GM21447 (cell line): ENCODE results near the gene FHDC1.

Experiments used
- ATAC-seq: cut with Tn5 transposase; IDR thresholded peaks from one replicate; pipeline ENCODE4 v1.9.1; 2021; ENCODE audit not compliant: unreplicated experiment

The FHDC1 gene

GRCh38 chr4:152957437-152958171, 21.5 kb downstream of the FHDC1 start:
- ATAC-seq: no peak

- ATAC-seq: no peak
Measured at GRCh38 chr4:152959080-152959479, 23.0 kb downstream of the FHDC1 start.

- ATAC-seq: no peak
Measured at GRCh38 chr4:152960082-152960481, 24.0 kb downstream of the FHDC1 start.

- ATAC-seq: no peak
Measured at GRCh38 chr4:152961014-152961772, 25.1 kb downstream of the FHDC1 start.

DNA sequence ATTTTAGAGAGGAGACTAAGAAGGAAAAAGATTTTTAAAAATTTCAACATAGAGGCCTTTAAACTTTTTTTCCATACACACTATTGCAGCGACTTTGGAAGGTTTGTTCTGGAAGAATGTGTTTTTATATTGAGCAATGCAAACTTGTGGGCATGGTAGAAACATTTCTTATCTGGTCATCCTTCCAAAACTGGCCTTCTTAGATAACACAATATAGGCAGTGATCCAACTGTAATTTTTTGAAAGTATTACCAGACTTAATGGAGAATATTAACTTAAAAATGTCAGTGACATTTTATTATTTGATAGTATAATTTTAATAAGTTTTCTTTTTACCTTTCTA, 25.6 kb downstream of the FHDC1 start:
- ATAC-seq: no peak

- ATAC-seq: no peak
Measured at GRCh38 chr4:152962150-152962549, 26.0 kb downstream of the FHDC1 start.

- ATAC-seq: no peak
Measured at GRCh38 chr4:152964335-152964734, 28.2 kb downstream of the FHDC1 start.

GRCh38 chr4:152965611-152966010, 29.5 kb downstream of the FHDC1 start:
- ATAC-seq: peak; percentile 53

GRCh38 chr4:152967907-152968306, 31.8 kb downstream of the FHDC1 start:
- no peak for ATAC-seq

- no peak for ATAC-seq
Measured at GRCh38 chr4:152968806-152969394, 32.8 kb downstream of the FHDC1 start.

GRCh38 chr4:152970102-152970820, 34.1 kb downstream of the FHDC1 start:
- ATAC-seq: no peak

GRCh38 chr4:152971053-152971452, 34.9 kb downstream of the FHDC1 start:
- no peak for ATAC-seq

DNA sequence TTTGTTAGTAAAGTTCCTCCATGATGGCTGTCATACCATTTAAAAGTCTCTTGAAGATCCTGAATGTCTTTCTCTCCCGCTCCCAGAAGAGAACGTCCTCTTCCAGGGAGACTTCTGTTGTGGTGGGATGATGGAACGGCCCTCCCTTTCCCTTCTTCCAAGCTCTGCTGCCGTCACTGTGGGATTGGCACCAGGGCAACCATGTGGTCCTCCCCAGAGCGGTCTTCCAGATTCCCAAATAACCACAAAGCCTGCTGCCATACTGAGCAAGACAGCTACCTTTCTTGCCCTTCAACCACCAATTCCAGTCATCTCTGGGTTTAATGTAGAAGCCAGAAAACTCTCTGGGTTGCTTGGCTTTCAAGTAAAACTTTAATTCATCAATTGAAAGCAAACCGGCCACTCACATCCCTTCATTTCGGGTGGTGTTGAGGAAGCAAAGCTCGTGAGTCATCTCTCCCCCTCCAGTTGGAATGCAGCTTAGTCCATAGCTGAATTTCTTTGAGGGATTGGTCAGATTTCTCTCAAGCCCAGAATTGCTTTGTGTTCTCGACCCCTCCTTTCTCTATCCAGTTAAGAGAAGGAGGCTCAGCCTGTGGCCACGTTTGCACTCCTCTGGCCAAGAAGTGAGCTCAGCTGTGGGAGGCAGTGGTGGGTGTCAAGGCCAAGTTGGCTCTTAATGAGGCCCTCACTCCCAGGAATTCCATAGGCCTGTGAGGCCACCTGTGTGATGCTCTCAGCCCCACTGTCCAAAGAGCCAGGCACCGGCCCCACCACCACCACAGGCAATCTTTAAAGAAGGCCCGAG, 36.9 kb downstream of the FHDC1 start:
- ATAC-seq: no peak

DNA sequence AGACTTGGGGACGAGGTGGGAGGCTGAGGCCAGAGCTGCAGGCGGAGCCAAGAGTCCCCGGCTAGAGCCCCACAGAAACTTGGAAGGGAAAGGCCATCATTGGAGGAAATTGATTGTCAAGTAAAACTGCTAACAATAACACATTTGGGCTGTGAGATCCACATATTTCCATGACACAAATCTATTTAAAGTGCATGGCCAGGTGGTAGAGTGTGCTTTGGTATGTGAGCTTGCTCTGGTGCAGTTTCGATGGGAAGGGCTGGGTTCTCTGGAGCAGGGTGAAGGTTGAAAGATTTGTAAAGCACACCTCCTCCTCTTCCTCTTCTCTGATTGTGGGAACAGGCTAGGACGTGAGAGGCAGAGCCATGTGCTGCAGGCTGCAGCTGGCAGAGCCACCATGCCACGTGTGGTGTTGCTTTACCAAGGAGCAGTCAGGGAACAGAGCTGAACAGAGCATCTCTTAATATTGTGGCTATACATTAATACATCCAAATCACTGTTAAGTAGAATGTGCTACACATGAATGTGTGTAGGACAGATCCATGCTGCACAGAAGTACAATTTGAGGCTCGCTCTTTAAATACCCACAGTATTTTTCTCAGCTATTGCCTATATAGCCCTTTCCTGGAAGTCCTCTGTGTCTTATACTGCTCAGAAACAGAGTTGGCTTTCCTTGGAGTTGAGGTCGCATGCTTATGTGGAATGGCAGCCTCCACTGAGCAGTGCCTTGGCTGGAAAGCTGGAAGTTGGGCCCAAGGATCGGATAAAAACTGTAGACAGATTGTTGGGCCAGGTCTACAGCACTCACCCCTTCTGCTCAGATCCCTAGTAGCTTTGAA, 37.7 kb downstream of the FHDC1 start:
- no peak for ATAC-seq

DNA sequence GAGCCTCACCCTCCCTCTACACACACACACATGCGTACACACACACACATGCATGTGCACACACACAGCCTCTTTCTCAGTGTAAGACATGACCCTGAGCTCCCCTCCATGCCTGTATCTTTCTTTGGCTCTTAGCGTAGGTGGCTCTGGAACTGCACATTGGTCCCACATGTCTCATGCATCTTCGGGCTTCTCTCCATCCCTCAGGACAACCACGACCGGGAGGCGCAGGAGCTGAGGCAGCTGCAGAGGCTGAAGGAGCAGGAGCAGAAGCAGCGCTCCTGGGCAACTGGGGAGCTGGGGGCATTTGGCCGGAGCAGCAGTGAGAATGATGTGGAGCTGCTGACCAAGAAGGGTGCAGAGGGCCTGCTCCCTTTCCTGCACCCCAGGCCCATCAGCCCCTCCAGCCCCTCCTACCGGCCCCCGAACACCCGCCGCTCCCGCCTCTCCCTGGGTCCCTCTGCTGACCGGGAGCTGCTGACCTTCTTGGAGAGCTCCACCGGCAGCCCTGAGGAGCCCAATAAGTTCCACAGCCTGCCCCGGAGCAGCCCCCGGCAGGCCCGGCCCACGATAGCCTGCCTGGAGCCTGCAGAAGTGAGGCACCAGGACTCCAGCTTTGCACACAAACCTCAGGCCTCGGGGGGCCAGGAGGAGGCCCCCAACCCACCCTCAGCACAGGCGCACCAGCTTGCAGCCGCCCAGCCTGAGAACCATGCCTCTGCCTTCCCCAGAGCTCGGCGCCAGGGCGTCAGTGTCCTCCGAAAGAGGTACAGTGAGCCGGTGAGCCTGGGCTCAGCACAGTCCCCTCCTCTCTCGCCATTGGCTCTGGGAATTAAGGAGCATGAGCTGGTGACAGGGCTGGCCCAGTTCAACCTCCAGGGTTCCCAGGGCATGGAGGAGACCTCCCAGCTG, 38.6 kb downstream of the FHDC1 start:
- no peak for ATAC-seq

DNA sequence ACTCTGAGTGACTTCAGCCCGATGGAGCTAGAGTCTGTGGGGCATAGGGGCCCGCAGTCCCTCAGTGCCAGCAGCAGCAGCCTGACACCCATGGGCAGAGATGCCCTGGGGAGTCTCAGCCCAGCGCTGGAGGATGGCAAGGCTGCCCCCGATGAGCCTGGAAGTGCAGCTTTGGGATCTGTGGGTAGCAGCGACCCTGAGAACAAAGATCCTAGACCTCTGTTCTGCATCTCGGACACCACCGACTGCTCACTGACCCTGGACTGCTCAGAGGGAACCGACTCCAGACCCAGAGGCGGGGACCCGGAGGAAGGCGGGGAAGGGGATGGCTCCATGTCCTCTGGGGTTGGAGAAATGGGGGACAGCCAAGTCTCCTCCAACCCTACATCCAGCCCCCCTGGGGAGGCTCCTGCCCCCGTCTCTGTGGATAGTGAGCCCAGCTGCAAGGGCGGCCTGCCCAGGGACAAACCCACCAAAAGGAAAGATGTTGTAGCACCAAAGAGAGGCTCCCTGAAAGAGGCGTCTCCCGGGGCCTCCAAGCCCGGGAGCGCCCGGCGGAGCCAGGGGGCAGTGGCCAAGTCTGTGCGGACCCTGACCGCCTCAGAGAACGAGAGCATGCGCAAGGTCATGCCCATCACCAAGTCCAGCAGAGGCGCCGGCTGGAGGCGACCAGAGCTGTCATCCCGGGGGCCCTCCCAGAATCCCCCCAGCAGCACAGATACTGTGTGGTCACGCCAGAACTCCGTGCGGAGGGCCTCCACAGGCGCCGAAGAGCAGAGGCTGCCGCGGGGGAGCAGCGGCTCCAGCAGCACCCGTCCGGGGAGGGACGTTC, 39.5 kb downstream of the FHDC1 start:
- no peak for ATAC-seq

DNA sequence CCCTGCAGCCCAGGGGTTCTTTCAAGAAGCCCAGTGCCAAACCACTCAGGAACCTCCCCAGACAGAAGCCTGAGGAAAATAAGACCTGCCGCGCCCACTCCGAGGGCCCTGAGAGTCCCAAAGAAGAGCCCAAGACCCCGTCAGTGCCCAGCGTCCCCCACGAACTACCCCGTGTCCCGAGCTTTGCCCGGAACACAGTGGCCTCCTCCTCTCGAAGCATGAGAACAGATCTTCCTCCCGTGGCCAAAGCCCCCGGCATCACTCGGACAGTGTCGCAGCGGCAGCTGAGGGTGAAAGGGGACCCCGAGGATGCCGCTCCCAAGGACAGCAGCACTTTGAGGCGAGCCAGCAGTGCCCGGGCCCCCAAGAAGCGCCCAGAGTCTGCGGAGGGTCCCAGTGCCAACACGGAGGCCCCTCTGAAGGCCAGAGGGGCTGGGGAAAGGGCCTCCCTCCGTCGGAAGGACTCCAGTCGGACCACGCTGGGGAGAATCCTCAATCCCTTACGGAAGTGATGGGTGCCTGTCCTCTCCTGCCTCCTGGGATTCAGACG, 40.2 kb downstream of the FHDC1 start:
- no peak for ATAC-seq
